Measurements from ENCODE around the gene ELP4.

ELP4 gene

GRCh38 chr11:31826536-31827438 lies 317.2 kb downstream of the ELP4 start:
- DNase-seq: no peak

DNA sequence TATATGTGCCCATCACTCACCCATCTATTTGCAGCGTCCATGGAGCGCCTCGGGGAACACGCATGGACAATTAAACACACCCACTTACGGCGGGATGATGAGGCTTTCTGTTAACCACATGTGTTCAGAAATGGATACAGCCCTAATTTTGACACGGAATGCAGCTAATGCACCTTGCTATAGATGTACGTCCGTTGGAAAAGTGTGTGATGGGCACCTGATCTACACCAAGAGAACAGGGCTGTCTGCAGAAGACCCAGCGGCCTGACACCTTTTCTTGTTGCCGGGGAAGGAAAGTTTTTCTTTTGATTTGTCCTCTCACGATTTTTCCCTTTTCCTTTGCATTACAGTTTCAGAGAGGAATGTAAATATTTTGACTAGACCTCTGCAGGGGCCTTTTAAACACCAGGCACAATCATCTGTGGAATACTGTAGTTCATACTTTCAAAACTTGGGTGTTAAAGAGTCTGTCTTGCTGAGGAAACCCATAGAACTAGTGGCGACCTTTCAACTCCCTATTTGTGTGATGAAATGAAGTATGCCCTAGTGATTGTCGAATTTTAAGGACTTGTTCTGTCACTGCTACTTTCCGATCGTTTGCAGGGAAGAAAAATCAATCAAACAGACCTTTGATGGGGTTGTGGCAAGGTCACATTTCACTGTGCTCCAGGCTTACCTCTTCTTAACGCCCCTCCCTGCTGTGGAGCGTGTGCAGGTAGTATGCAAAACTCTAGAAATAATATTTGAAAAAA lies 318.1 kb downstream of the ELP4 start:
- DNase-seq: no peak

GRCh38 chr11:31828217-31828616 lies 318.6 kb downstream of the ELP4 start:
- DNase-seq: no peak

DNA sequence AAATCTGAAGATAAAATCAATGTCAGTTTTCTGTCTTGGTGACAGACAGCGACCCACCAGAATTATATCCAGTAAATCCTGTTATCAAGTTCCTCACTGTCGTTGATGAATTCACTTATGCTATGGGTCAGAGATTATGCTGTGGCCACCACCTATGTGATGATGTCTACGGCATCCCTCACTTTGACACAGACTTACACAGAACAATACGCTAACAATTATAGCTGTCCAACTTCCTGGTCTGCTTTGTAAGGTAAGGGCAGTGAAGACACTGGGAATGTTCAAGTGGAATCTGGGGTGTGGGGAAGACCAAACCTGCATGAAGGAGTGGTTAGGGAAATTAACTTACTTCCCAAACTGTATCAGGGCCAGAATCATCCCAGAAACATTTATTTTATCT lies 320.8 kb downstream of the ELP4 start:
- no peak for DNase-seq

GRCh38 chr11:31834237-31834636 lies 324.7 kb downstream of the ELP4 start:
- no peak for DNase-seq

All from activated gamma-delta T cell treated with Interleukin-2 at 50 U/mL for 16 hours (primary cell).